ENCODE results near the gene STARD13.

Gene STARD13

DNA sequence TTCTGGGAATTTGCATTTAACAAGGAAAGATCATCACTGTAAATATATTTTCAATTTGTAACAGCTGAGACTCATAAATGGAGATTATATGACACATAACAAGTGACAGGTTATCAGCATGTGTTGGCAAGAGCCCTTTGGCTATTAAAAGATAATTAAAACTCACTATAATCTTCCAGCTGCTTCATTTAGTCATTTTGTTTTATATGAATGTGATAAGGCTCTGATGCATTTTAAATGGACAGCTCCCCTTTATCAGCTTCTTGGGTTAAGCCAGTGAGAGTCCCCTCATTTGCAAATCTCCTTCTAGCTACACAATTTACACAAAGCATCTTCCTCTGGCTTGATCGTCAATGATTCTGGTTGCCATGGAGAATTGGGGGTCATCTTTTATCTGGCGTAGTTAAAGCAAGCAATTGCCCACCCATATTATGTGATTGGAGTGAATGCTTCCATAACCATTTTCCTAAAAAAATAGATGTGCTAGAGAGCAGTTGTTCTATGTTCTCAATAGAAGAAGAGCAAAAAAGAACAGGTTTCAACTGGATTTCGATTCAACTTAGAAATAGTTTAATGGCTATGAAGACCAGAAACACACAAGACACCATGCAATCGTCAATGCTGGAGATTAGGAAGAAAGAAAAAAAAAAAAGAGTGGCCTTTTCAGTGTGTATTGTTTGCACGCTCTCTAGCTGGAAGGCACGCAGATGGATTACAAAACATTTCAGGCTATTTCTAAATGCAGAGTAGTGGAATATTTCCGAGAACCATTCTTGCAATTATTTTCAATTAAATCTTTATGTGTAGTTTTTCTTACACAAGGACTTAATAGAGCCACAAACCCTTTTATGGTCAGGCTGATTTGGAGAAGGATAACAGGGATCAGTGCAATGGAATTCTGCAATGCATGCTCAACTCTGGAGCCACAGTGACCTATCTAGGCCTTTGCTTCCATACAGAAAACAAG lies 27.4 kb downstream of the STARD13 start:
- TF ChIP-seq, protein P1, sequence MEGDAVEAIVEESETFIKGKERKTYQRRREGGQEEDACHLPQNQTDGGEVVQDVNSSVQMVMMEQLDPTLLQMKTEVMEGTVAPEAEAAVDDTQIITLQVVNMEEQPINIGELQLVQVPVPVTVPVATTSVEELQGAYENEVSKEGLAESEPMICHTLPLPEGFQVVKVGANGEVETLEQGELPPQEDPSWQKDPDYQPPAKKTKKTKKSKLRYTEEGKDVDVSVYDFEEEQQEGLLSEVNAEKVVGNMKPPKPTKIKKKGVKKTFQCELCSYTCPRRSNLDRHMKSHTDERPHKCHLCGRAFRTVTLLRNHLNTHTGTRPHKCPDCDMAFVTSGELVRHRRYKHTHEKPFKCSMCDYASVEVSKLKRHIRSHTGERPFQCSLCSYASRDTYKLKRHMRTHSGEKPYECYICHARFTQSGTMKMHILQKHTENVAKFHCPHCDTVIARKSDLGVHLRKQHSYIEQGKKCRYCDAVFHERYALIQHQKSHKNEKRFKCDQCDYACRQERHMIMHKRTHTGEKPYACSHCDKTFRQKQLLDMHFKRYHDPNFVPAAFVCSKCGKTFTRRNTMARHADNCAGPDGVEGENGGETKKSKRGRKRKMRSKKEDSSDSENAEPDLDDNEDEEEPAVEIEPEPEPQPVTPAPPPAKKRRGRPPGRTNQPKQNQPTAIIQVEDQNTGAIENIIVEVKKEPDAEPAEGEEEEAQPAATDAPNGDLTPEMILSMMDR (IDR thresholded peaks at IDR 0.05; ENCODE audit: low read length, missing control alignments): no peak
- H3K4me3 ChIP-seq (replicated peaks; ENCODE audit: low read depth, low read length): no peak overlapping the region
- DNase-seq (ENCODE audit: low read depth): peak; percentile 29

DNA sequence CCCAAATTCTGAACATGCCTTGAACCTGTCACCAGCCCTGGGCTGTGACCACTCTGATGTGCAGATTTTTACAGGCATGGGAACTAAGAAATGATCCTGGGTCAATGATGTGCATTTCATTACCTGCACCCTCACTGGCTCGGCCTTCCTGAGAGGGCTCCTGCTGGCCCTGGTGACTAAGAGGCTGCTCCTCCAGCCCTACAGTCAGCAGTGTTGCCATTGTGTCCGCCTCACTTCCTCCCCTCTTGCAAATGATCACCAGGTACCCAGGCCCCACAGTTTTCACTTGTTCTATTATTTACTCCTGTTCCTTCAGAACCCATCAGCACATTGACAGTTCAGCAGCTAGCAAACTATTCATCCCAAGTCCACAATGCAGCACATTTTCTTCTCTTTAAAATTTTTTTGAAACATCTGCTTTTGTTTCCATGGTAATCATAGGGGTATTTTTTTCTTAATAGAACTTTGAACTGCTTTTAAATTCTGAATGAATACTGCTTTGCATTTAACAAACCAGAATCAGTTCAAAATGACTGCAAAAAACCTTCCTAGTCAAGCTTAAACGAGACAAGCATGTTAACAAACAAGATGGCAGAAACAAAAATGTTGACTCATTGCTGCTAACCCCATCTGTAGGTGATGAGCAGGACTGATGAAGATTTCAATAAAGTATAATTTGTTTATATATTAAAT lies 29.3 kb downstream of the STARD13 start:
- TF ChIP-seq, protein P1 (IDR thresholded peaks at IDR 0.05; ENCODE audit: low read length, missing control alignments): no peak
- no peak overlapping the region for H3K4me3 ChIP-seq (replicated peaks; ENCODE audit: low read depth, low read length)
- DNase-seq (ENCODE audit: low read depth): no peak

DNA sequence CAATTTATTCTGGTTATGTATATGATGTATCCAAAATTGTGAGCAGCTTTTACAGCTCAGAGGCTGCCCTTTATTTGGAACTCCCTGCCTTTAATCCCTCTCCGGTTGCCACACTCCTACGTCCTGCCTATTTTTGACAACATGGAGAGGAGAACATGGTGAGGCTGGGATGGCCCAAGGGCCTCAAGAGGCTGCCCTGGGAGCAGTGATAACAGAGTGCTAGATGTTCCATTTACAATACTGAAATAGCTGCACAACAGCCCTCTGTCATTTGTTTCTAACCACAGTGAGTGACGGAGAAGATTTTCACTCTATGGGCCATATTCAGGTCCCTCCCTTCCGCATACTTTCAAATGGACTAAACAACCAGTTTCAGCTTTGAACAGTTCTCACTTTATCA lies 33.4 kb downstream of the STARD13 start:
- no peak overlapping the region for H3K4me3 ChIP-seq (replicated peaks; ENCODE audit: low read depth, low read length)
- DNase-seq (ENCODE audit: low read depth): no peak
- TF ChIP-seq, protein P1 (IDR thresholded peaks at IDR 0.05; ENCODE audit: low read length, missing control alignments): no peak

DNA sequence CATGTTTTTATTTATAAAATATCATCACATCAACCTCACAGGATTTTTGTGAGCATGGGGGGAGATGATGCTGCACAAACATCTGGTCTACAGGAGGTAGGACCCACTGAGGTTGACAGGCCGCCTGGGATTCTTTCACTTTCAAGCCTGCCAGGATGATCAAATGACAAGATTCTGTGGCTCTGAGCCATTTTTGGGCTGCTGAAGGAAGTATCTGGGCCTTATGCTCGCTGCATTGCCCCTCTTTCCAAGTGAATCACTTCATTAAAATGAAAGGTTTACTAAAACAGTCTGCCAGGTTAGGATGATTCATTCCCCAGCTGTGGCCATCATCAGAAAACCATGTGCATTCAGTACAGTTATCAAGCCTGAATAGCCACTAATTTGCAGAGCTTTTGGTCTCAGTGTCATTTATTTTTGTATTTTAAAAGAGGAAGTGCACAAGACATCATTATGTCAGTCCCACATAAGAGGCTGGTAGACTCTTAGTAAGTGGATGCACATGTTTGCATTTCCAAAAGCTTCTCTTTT lies 34.4 kb downstream of the STARD13 start:
- peak; percentile 91 for DNase-seq (ENCODE audit: low read depth)
- TF ChIP-seq, protein P1 (IDR thresholded peaks at IDR 0.05; ENCODE audit: low read length, missing control alignments): no peak
- H3K4me3 ChIP-seq (replicated peaks; ENCODE audit: low read depth, low read length): peak overlapping the region; percentile 2

DNA sequence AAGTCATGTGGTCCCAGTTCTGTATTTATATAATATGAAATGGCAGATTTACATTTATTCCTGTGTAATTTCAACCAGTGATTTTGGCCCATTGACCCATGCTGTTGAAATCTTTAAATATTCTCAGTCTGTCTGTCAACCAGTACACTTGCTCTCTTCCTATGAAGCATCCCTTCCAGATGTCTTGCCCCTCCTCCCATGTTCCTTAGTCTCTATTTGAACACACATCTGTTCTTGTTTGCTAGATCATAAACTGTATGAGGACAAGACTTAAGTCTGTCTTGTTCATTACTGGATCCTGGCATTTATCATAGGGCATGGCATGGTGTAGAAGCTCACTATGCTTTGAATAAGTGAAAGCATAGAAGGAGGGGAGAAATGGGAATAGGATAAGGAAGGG lies 34.9 kb downstream of the STARD13 start:
- DNase-seq (ENCODE audit: low read depth): no peak
- TF ChIP-seq, protein P1 (IDR thresholded peaks at IDR 0.05; ENCODE audit: low read length, missing control alignments): no peak
- no peak overlapping the region for H3K4me3 ChIP-seq (replicated peaks; ENCODE audit: low read depth, low read length)

DNA sequence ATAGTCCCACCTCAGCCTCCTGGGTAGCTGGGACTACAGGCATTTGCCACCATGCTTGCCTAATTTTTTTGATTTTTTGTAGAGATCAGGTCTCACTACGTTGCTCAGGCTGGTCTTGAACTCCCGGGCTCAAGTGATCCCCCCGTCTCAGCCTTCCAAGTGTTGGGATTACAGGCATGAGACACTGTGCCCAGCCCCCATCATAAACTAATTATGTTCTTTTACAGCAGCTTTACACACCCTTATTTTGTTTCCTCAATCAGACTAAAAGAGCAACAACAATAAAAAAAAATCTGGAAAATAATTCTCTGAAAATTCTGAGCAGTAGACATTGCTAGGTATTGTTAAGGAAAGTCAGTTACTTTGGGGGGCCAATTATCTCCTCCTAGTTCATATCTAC lies 35.7 kb downstream of the STARD13 start:
- no peak overlapping the region for H3K4me3 ChIP-seq (replicated peaks; ENCODE audit: low read depth, low read length)
- TF ChIP-seq, protein P1 (IDR thresholded peaks at IDR 0.05; ENCODE audit: low read length, missing control alignments): no peak
- no peak for DNase-seq (ENCODE audit: low read depth)

Data from fibroblast of pulmonary artery (primary cell).